IPS DF 4.7 (cell line): Measurements from ENCODE around the gene TAS2R10.
"Not testable (repeated sequence)": the region's sequence is repeated elsewhere in the genome, so short reads cannot be mapped to it uniquely, and the experiment has no call there.

Experiments used
- DNase-seq: peaks from one replicate; pipeline ENCODE4 v3.0.0-alpha.2; 2013; ENCODE audit warnings: low spot score; ENCODE audit errors: extremely low read depth

TAS2R10 gene

GRCh38 chr12:10826258-10826657 is at the start of gene TAS2R10:
Gene TAS2R10, minus strand, starts transcription at chr12:10826358. Its CDS starts 89 bp downstream, at chr12:10826269.
- DNase-seq: no peak

- no peak for DNase-seq
Measured at GRCh38 chr12:10873378-10873777, 47.2 kb upstream of the TAS2R10 start.

GRCh38 chr12:10867381-10867780 is 41.2 kb upstream of the TAS2R10 start:
- no peak for DNase-seq

- DNase-seq: no peak
Measured at GRCh38 chr12:10863512-10864218, 37.5 kb upstream of the TAS2R10 start.

- DNase-seq: no peak
Measured at GRCh38 chr12:10861366-10861765, 35.2 kb upstream of the TAS2R10 start.

GRCh38 chr12:10855807-10856206 is 29.6 kb upstream of the TAS2R10 start:
- no peak for DNase-seq

- no peak for DNase-seq
Measured at GRCh38 chr12:10853776-10854175, 27.6 kb upstream of the TAS2R10 start.

- no peak for DNase-seq
Measured at GRCh38 chr12:10851243-10851858, 25.2 kb upstream of the TAS2R10 start.

- no peak for DNase-seq
Measured at GRCh38 chr12:10849425-10849878, 23.3 kb upstream of the TAS2R10 start, which contains the start of gene PRR4. Gene PRR4, minus strand, starts transcription at chr12:10849475. Its CDS starts 38 bp downstream, at chr12:10849437.

- no peak for DNase-seq
Measured at GRCh38 chr12:10847744-10848143, 21.6 kb upstream of the TAS2R10 start.

GRCh38 chr12:10842862-10843261 is 16.7 kb upstream of the TAS2R10 start:
- no peak for DNase-seq

- DNase-seq: no peak
Measured at GRCh38 chr12:10838461-10838860, 12.3 kb upstream of the TAS2R10 start.

GRCh38 chr12:10829994-10830393 is 3.8 kb upstream of the TAS2R10 start:
- DNase-seq: no peak

- DNase-seq: no peak
Measured at GRCh38 chr12:10824957-10825356, 1.2 kb downstream of the TAS2R10 start.

- DNase-seq: no peak
Measured at GRCh38 chr12:10811883-10812536, 14.1 kb downstream of the TAS2R10 start.

GRCh38 chr12:10810068-10810467 is 16.1 kb downstream of the TAS2R10 start, which contains the start of gene TAS2R9:
Gene TAS2R9, minus strand, starts transcription at chr12:10810168. Its CDS starts 93 bp downstream, at chr12:10810075.
- no peak for DNase-seq

GRCh38 chr12:10807186-10807585 is 19.0 kb downstream of the TAS2R10 start, which contains the start of gene TAS2R8:
Gene TAS2R8, minus strand, starts transcription at chr12:10807286. Its CDS starts 306 bp downstream, at chr12:10806980.
- no peak for DNase-seq

GRCh38 chr12:10802587-10802986 is 23.6 kb downstream of the TAS2R10 start, which contains the start of gene TAS2R7:
Gene TAS2R7, minus strand, starts transcription at chr12:10802627. Its CDS starts 57 bp downstream, at chr12:10802570.
- no peak for DNase-seq

GRCh38 chr12:10801741-10802140 is 24.4 kb downstream of the TAS2R10 start:
- DNase-seq: no peak

- no peak for DNase-seq
Measured at GRCh38 chr12:10794222-10794621, 31.9 kb downstream of the TAS2R10 start.

GRCh38 chr12:10791769-10792168 is 34.4 kb downstream of the TAS2R10 start:
- not testable (repeated sequence) for DNase-seq

GRCh38 chr12:10783252-10783651 is 42.9 kb downstream of the TAS2R10 start:
- DNase-seq: no peak
